GM12878 (cell line): ENCODE measurements around the gene OPRM1. TPM values are rescaled to one million over a fixed set of nuclear protein-coding genes. Genes with fewer than 3 reads are reported as not detected.

Source experiments
- ATAC-seq: fragments of 200-7000 bp; cut with Tn5 transposase; 3 replicates; pipeline ENCODE4 v1.9.1; 2020; ENCODE audit warnings: mild to moderate bottlenecking, moderate library complexity
- BruUV-seq: library from RNA; stranded (reverse); fragments of 400-500 nt; replicated peaks from 2 replicates; lab custom pipeline; 2021; lab: Mats Ljungman, UMichigan
- CTCF ChIA-PET: fragments of 300-600 bp; sonication (Branson Sonifier 250); formaldehyde crosslinking; extraction: SDS; loops from one replicate; lab custom pipeline; 2021; ENCODE audit warnings: inconsistent platforms; lab: Yijun Ruan, JAX
- POLR2A ChIA-PET: fragments of 350-600 bp; formaldehyde crosslinking; extraction: SDS; loops from one replicate; lab custom pipeline; 2021; ENCODE audit warnings: inconsistent platforms; lab: Charles Lee
- RAD21 ChIA-PET: fragments of 300-600 bp; sonication (Branson Sonifier 250); formaldehyde crosslinking; loops from one replicate; lab custom pipeline; 2023; ENCODE audit warnings: antibody characterized with exemption; ENCODE audit not compliant: unreplicated experiment; lab: Charles Lee
- SMC1A ChIA-PET: fragments of 300-600 bp; sonication (Branson Sonifier 250); formaldehyde crosslinking; loops from one replicate; lab custom pipeline; 2023; ENCODE audit not compliant: unreplicated experiment, uncharacterized antibody; lab: Charles Lee
- DNase-seq: peaks from one replicate; pipeline ENCODE4 v3.0.0-alpha.2; 2011; ENCODE audit warnings: low read depth, low spot score
- FAIRE-seq: peaks from 3 replicates; lab custom pipeline; 2011; peaks lifted over from hg19 to GRCh38; lab: Jason Lieb, UNC
- H2AFZ ChIP-seq: 2 replicates; pipeline ENCODE4 v1.6.0; 2011; ENCODE audit warnings: low read depth, low read length, control low read depth; ENCODE audit not compliant: control insufficient read depth
- H3K27ac ChIP-seq: 2 replicates; pipeline ENCODE4 v1.5.1; 2011; ENCODE audit warnings: control low read depth; ENCODE audit not compliant: control insufficient read depth, insufficient read depth
- H3K27me3 ChIP-seq, 2 experiments: replicated peaks in 1 of 2; 2 replicates each; pipeline versions ENCODE4 v1.6.0 to v1.6.1; 2011; ENCODE audit warnings: low read length in 1 of 2; ENCODE audit not compliant: control insufficient read depth in 2 of 2, insufficient read depth in 2 of 2
- H3K36me3 ChIP-seq, 2 experiments: 2 replicates each; pipeline ENCODE4 v1.5.1; 2011; ENCODE audit warnings: low read length in 1 of 2; ENCODE audit not compliant: control insufficient read depth in 2 of 2, insufficient read depth in 2 of 2
- H3K4me1 ChIP-seq: 2 replicates; pipeline ENCODE4 v1.6.1; 2011; ENCODE audit warnings: mild to moderate bottlenecking, low read length, moderate library complexity, mixed read lengths; ENCODE audit not compliant: control insufficient read depth, insufficient read depth
- H3K4me2 ChIP-seq: 2 replicates; pipeline ENCODE4 v1.6.0; 2011; ENCODE audit warnings: control low read depth; ENCODE audit not compliant: control insufficient read depth, insufficient read depth
- H3K4me3 ChIP-seq: fragments of 200-600 bp; sonication (generic); 2 replicates; pipeline ENCODE4 v1.5.1; 2016
- H3K79me2 ChIP-seq: 2 replicates; pipeline ENCODE4 v1.6.0; 2011; ENCODE audit warnings: low read length; ENCODE audit not compliant: control insufficient read depth, insufficient read depth
- H3K9ac ChIP-seq: 2 replicates; pipeline ENCODE4 v1.8.0; 2011; ENCODE audit warnings: low read length, control low read depth, mixed read lengths; ENCODE audit not compliant: control insufficient read depth, insufficient read depth
- H3K9me3 ChIP-seq: replicated peaks from 3 replicates; pipeline ENCODE4 v1.5.1; 2011; ENCODE audit warnings: mild to moderate bottlenecking, low read length; ENCODE audit not compliant: control insufficient read depth, insufficient read depth
- H4K20me1 ChIP-seq: 2 replicates; pipeline ENCODE4 v1.6.0; 2011; ENCODE audit not compliant: control insufficient read depth, insufficient read depth
- CBX5 ChIP-seq: sonication (generic); IDR thresholded peaks from 2 replicates; pipeline ENCODE4 v1.6.1; 2016; ENCODE audit warnings: low read depth, moderate library complexity, mild to moderate bottlenecking, inconsistent platforms
- EZH2 ChIP-seq: IDR thresholded peaks from 2 replicates; pipeline ENCODE4 v1.6.1; 2012; ENCODE audit warnings: low read depth, mild to moderate bottlenecking, control low read depth, inconsistent platforms, low read length, borderline replicate concordance; ENCODE audit not compliant: control insufficient read depth
- IRF5 ChIP-seq: fragments of 450-650 bp; IDR thresholded peaks from 2 replicates; pipeline ENCODE4 v1.6.1; 2017; ENCODE audit warnings: borderline replicate concordance
- JUND ChIP-seq: IDR thresholded peaks from 2 replicates; pipeline ENCODE4 v1.6.1; 2012; ENCODE audit warnings: low read depth, mild to moderate bottlenecking, low read length, improper control_type of control experiment, moderate library complexity
- NBN ChIP-seq: fragments of 450-650 bp; IDR thresholded peaks from 2 replicates; pipeline ENCODE4 v1.6.1; 2016
- NR2F1 ChIP-seq: fragments of 450-650 bp; conservative IDR thresholded peaks from 2 replicates; pipeline ENCODE4 v1.6.1; 2017; ENCODE audit warnings: mild to moderate bottlenecking
- POLR2A ChIP-seq: IDR thresholded peaks from 2 replicates; pipeline ENCODE4 v1.6.1; 2011; ENCODE audit warnings: low read depth, mild to moderate bottlenecking, low read length
- POLR2AphosphoS2 ChIP-seq: IDR thresholded peaks from 2 replicates; pipeline ENCODE4 v1.6.1; 2011; ENCODE audit warnings: low read depth, mild to moderate bottlenecking, low read length, improper control_type of control experiment, moderate library complexity
- SP1 ChIP-seq: IDR thresholded peaks from one replicate; pipeline ENCODE4 v1.6.1; 2011; ENCODE audit warnings: low read depth, low read length
- SREBF2 ChIP-seq: IDR thresholded peaks from 2 replicates; pipeline ENCODE4 v1.6.1; 2012; ENCODE audit warnings: mild to moderate bottlenecking, low read length
- STAT1 ChIP-seq: fragments of 450-650 bp; conservative IDR thresholded peaks from 2 replicates; pipeline ENCODE4 v1.6.1; 2014; ENCODE audit warnings: antibody characterized with exemption, mild to moderate bottlenecking
- ZNF207 ChIP-seq: fragments of 450-650 bp; IDR thresholded peaks from 2 replicates; pipeline ENCODE4 v1.6.1; 2014; ENCODE audit warnings: antibody characterized with exemption, mild to moderate bottlenecking, borderline replicate concordance
- ZNF592 ChIP-seq: fragments of 450-650 bp; IDR thresholded peaks from 2 replicates; pipeline ENCODE4 v1.6.1; 2017; ENCODE audit warnings: mild to moderate bottlenecking, moderate library complexity
- ZNF622 ChIP-seq: fragments of 450-650 bp; IDR thresholded peaks from 2 replicates; pipeline ENCODE4 v1.6.1; 2017; ENCODE audit warnings: mild to moderate bottlenecking, inconsistent platforms
- WGBS: methylation state at CpG from one replicate; pipeline ENCODE4 v1.1.6; 2016; ENCODE audit warnings: low lambda C conversion rate; ENCODE audit not compliant: insufficient replicate concordance, insufficient coverage; ENCODE audit errors: missing lambda C conversion rate; 5-methylcytosine and 5-hydroxymethylcytosine counted together
- in situ Hi-C: fragments of 300-500 bp; cut with MboI; formaldehyde crosslinking; loops from 9 replicates; pipeline ENCODE4 v1.14.3; 2018; ENCODE audit warnings: mixed read lengths
- intact Hi-C: fragments of 100-400 bp; cut with micrococcal nuclease; formaldehyde crosslinking; loops from one replicate; pipeline ENCODE4 v1.14.2; 2022; ENCODE audit not compliant: unreplicated experiment
- polyA plus RNA-seq, 11 experiments: library from polyadenylated mRNA; depleted of rRNA in 4 of 11; unstranded in 6 of 11; stranded (reverse) in 5 of 11; fragments of >200 nt; fragmentation: Nextera tagmentation in 4 of 11; fragmentation: Illumina TruSeq in 1 of 11; extraction: Ambion mirVana in 4 of 11; extraction: Trizol in 1 of 11; gene quantifications; 1 replicate in 1 of 11; 2 replicates in 10 of 11; pipeline versions ENCODE4 v1.2.1 to v1.2.3, GENCODE V29; 2011 to 2016; ENCODE audit warnings: inconsistent platforms in 2 of 11, missing spikeins in 2 of 11, low read depth in 1 of 11
- total RNA-seq, 4 experiments: library from RNA; depleted of rRNA in 3 of 4; stranded (reverse); fragments of >200 nt in 3 of 4; fragmentation: Illumina TruSeq in 1 of 4; extraction: Trizol in 1 of 4; gene quantifications; 2 replicates each; pipeline versions ENCODE4 v1.2.1 to v1.2.3, GENCODE V29; 2013 to 2021

OPRM1 gene
- total and polyA plus RNA-seq, 10 of the 15 experiments (the other 5 are each of a cell fraction or from before 2014, with no cell fraction given), result not detected

- ChIA-PET RAD21 (no interaction called here), CTCF (no interaction called here), POLR2A (no interaction called here), SMC1A (interaction anchor here (1.0 to 1.3 kb wide), 2 partner anchors 14 to 58 kb away, joined by 3 read pairs; no protein-coding TSS in a partner anchor)
- H3K4me2 ChIP-seq, result no peak overlapping the region
- intact Hi-C loops, result no loop called here
- H3K36me3 ChIP-seq, result peaks cover 9 to 17% of the 10 kb centered on the region in 2 experiments
- H3K79me2 ChIP-seq, result no peaks in the 10 kb centered on the region
- no peaks in the 10 kb centered on the region for H4K20me1 ChIP-seq
- in situ Hi-C loops, result no loop called here
- no TSS peak for BruUV-seq
- no peak overlapping the region for H3K27ac ChIP-seq
- no peaks in the 10 kb centered on the region for H3K9me3 ChIP-seq
- no peaks in the 10 kb centered on the region for H3K27me3 ChIP-seq
- H3K9ac ChIP-seq, result no peak overlapping the region
- DNase-seq, result no peak
- TF ChIP-seq JUND (no peak), POLR2AphosphoS2 (no peak)
- no peak overlapping the region for H3K4me3 ChIP-seq
- ATAC-seq, result no peak
- 16% methylated on average over 2 of the region's 3 CpGs for WGBS
- H3K4me1 ChIP-seq, result no peaks in the 10 kb centered on the region
- FAIRE-seq, result no peak
- H2AFZ ChIP-seq, result no peak overlapping the region
Measured at GRCh38 chr6:154209555-154209954, 170.5 kb downstream of the OPRM1 start.

GRCh38 chr6:154210678-154211077, 171.6 kb downstream of the OPRM1 start:
- peaks cover 9 to 12% of the 10 kb centered on the region in 2 experiments for H3K36me3 ChIP-seq
- BruUV-seq, result no TSS peak
- DNase-seq (no peak), ATAC-seq (no peak), FAIRE-seq (no peak)
- intact Hi-C loops, result no loop called here
- ChIA-PET RAD21 (no interaction called here), SMC1A (interaction anchor here (0.7 to 0.8 kb wide), 2 partner anchors 24 to 38 kb away, joined by 3 read pairs; no protein-coding TSS in a partner anchor), POLR2A (no interaction called here), CTCF (interaction anchor here (1.0 to 2.1 kb wide), 2 partner anchors 23 to 65 kb away, joined by 3 to 7 read pairs; no protein-coding TSS in a partner anchor)
- in situ Hi-C loops, result no loop called here
- H3K27ac ChIP-seq, result no peak overlapping the region
- H3K4me3 ChIP-seq, result no peak overlapping the region
- no peaks in the 10 kb centered on the region for H3K79me2 ChIP-seq
- no peaks in the 10 kb centered on the region for H4K20me1 ChIP-seq
- no peak overlapping the region for H3K4me2 ChIP-seq
- H3K4me1 ChIP-seq, result no peaks in the 10 kb centered on the region
- no peak overlapping the region for H2AFZ ChIP-seq
- H3K27me3 ChIP-seq, result no peaks in the 10 kb centered on the region
- no peaks in the 10 kb centered on the region for H3K9me3 ChIP-seq
- no peak overlapping the region for H3K9ac ChIP-seq
- TF ChIP-seq SP1, result no peak
- TF ChIP-seq SREBF2, result no peak
- no peak for TF ChIP-seq EZH2
- TF ChIP-seq CBX5, result no peak
- TF ChIP-seq ZNF622, result no peak
- TF ChIP-seq POLR2A, result no peak
- TF ChIP-seq STAT1, result no peak
- TF ChIP-seq NBN, result no peak
- TF ChIP-seq IRF5, result no peak
- TF ChIP-seq NR2F1, result no peak
- TF ChIP-seq ZNF207, result no peak
- TF ChIP-seq ZNF592, result no peak
